ENCODE data around the gene FHAD1.

FHAD1 gene

GRCh38 chr1:15360700-15361099 lies 113.7 kb downstream of the FHAD1 start:
- DNase-seq (ENCODE audit: low spot score): no peak
- POLR2A ChIA-PET (ENCODE audit: low non-redundant PET): no interaction called here
- TF ChIP-seq CTCF (conservative IDR thresholded peaks at IDR 0.05; ENCODE audit: low read depth): no peak
- CTCF ChIA-PET: interaction anchor here (0.7 kb wide), 1 partner anchor 331 kb away, joined by 3 read pairs; no protein-coding TSS in a partner anchor
- H3K27ac ChIP-seq: no peak overlapping the region

GRCh38 chr1:15362096-15362736 lies 115.2 kb downstream of the FHAD1 start:
- H3K27ac ChIP-seq: no peak overlapping the region
- no peak for TF ChIP-seq CTCF (conservative IDR thresholded peaks at IDR 0.05; ENCODE audit: low read depth)
- no peak for DNase-seq (ENCODE audit: low spot score)
- ChIA-PET POLR2A (ENCODE audit: low non-redundant PET) (no interaction called here), CTCF (no interaction called here)

GRCh38 chr1:15362737-15363128 lies 115.7 kb downstream of the FHAD1 start:
- TF ChIP-seq CTCF (conservative IDR thresholded peaks at IDR 0.05; ENCODE audit: low read depth): no peak
- CTCF ChIA-PET: no interaction called here
- POLR2A ChIA-PET (ENCODE audit: low non-redundant PET): no interaction called here
- DNase-seq (ENCODE audit: low spot score): no peak
- H3K27ac ChIP-seq: no peak overlapping the region

GRCh38 chr1:15364740-15365139 lies 117.7 kb downstream of the FHAD1 start:
- no peak overlapping the region for H3K27ac ChIP-seq
- no peak for TF ChIP-seq CTCF (conservative IDR thresholded peaks at IDR 0.05; ENCODE audit: low read depth)
- DNase-seq (ENCODE audit: low spot score): peak; percentile 36
- ChIA-PET CTCF (no interaction called here), POLR2A (ENCODE audit: low non-redundant PET) (no interaction called here)

- CTCF ChIA-PET: no interaction called here
Measured at GRCh38 chr1:15368888-15369287, 121.9 kb downstream of the FHAD1 start.

GRCh38 chr1:15370268-15370667 lies 123.2 kb downstream of the FHAD1 start:
- no peak for TF ChIP-seq CTCF (conservative IDR thresholded peaks at IDR 0.05; ENCODE audit: low read depth)
- POLR2A ChIA-PET (ENCODE audit: low non-redundant PET): no interaction called here
- H3K27ac ChIP-seq: no peak overlapping the region
- no peak for DNase-seq (ENCODE audit: low spot score)
- CTCF ChIA-PET: interaction anchor here (1.2 kb wide), 1 partner anchor 47 kb away, joined by 3 read pairs; no protein-coding TSS in a partner anchor

More at GRCh38 chr1:15368888-15369287, 121.9 kb downstream of the FHAD1 start:
- POLR2A ChIA-PET (ENCODE audit: low non-redundant PET): no interaction called here
- no peak for DNase-seq (ENCODE audit: low spot score)
- H3K27ac ChIP-seq: no peak overlapping the region
- no peak for TF ChIP-seq CTCF (conservative IDR thresholded peaks at IDR 0.05; ENCODE audit: low read depth)

Measured in RWPE1 (cell line).